Breast epithelium (tissue), 3 donors: Measurements from ENCODE around the gene ASB11.

Source experiments
- POLR2A ChIP-seq: fragments of 450-650 bp; IDR thresholded peaks from one replicate; pipeline ENCODE4 v1.6.1; 2016; ENCODE audit warnings: antibody characterized with exemption, mild to moderate bottlenecking, moderate library complexity
- POLR2AphosphoS5 ChIP-seq, 3 donors: sonication (generic); formaldehyde crosslinking; IDR thresholded peaks; one replicate each; pipeline ENCODE4 v1.6.1; 2017; ENCODE audit warnings: antibody characterized with exemption in 3 of 3
- TF ChIP-seq, protein P1 (sequence below), 3 donors: fragments of 450-650 bp; IDR thresholded peaks; one replicate each; pipeline ENCODE4 v1.5.1; 2016 to 2017; ENCODE audit warnings: antibody characterized with exemption in 3 of 3, mild to moderate bottlenecking in 3 of 3, moderate library complexity in 3 of 3

DNA sequence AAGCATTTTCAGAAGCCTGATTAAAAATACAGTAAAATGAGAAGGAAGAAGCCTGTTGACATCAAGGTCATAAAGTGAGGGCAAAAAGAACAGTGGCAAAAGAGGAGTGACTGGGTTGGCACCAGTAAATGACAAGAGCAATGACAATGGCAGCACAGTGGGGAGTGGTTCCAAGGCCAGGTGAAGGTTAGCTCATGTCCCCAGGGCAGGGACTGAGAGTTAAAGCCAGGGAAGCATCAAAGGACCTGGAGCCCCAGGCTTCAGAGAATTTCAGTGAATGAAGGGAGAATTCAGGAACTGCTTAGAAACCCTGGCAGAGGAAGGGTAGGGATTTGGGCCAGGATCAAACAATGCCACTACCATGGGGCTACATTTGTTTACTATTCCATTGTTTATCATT is 28.7 kb upstream of the ASB11 start:
- TF ChIP-seq POLR2A (no peak), POLR2AphosphoS5 (IDR thresholded peaks at IDR 0.05) (no peak)
- TF ChIP-seq, protein P1, sequence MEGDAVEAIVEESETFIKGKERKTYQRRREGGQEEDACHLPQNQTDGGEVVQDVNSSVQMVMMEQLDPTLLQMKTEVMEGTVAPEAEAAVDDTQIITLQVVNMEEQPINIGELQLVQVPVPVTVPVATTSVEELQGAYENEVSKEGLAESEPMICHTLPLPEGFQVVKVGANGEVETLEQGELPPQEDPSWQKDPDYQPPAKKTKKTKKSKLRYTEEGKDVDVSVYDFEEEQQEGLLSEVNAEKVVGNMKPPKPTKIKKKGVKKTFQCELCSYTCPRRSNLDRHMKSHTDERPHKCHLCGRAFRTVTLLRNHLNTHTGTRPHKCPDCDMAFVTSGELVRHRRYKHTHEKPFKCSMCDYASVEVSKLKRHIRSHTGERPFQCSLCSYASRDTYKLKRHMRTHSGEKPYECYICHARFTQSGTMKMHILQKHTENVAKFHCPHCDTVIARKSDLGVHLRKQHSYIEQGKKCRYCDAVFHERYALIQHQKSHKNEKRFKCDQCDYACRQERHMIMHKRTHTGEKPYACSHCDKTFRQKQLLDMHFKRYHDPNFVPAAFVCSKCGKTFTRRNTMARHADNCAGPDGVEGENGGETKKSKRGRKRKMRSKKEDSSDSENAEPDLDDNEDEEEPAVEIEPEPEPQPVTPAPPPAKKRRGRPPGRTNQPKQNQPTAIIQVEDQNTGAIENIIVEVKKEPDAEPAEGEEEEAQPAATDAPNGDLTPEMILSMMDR (IDR thresholded peaks at IDR 0.05): no peak
